NCI-H524 treated with DMSO at 0.1 percent for 48 hours (cell line): Measurements from ENCODE around the gene JMJD1C.
"Not testable (repeated sequence)": the region's sequence is repeated elsewhere in the genome, so short reads cannot be mapped to it uniquely, and the experiment has no call there.

Experiments
- DNase-seq: peaks from one replicate; lab custom pipeline; 2025; lab: John Stamatoyannopoulos, UW

The JMJD1C gene

DNA sequence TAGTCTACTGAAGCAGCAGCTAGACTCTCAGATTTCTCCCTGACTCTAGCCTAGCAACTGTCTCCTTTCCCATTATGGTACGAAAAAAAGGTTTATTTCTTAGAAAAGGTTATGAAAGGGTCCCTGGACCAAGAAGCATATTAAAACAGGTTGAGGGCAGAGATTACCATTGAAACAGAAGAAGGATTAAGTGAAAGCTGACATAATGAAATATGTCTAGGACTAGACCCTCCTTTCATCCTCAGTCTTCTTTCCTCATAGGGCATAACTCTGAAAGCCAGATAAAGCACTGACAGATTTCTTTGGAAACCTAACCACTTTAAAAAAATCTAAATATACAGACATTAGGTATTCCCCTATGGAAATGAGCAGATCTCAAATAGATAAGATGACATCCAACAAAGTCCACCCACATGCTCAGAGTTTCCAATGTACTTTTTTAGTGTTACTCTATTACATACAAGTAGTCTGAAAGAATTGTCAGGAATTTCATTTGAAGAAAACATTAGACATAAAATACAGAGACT, 58.6 kb downstream of the JMJD1C start:
- no peak for DNase-seq

DNA sequence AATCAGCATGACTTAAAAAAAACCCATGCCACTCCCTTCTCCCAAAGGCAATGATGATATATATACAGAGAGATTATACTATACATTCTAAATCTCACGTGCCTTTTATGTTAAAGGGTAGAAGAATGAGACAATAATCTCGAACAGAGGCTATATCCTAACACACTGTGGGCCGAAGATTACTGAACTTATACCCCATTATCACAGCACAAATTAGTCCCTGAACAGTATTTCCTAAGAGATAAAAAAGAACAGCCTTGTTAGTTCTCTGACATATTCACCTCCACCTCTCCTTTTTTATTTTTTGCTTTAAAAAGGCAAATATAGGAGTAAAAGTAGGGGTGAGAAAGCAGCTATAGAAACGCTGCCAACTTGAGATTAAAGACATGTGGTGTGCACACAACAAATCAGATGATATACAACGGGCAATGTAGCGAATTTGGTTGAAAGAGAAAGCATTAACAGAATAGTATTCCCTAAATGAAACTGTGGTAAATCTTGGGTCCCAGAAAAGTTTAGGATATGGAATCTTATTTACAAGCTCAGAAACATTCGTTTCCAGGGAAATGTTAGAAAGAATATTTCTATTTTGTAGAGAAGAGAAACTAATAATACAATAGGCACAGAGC, 69.5 kb downstream of the JMJD1C start:
- no peak for DNase-seq

DNA sequence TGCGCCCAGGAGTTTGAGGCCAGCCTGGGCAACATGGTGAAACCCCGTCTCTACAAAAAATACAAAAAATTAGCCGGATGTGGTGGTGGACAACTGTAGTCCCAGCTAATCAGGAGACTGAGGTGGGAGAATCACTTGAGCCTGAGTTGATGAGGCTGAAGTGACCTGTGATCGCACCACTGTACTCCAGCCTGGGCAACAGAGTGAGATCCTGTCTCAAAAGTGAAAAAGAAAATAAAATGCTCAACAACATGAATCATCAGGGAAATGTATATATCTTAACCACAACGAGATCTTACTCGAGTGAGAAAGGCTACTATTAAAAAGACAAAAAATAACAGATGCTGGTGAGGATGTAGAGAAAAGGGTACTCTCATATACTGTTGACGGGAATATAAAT, 72.7 kb downstream of the JMJD1C start:
- DNase-seq: no peak

DNA sequence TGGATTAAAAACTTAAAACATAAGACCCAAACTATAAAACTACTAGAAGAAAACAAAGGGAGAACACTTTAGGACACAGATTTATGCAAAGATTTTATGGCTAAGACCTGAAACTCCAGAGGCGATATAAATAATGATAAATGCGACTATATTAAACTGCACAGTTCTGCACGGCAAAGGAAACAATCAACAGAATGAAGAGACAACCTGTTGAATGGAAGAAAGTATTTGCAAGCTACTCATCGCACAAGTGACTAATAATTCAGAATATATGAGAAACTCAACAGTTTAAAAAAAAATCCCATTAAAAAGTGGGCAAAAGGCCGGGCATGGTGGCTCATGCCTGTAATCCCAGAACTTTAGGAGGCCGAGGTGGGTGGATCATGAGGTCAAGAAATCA, 73.6 kb downstream of the JMJD1C start:
- DNase-seq: no peak

DNA sequence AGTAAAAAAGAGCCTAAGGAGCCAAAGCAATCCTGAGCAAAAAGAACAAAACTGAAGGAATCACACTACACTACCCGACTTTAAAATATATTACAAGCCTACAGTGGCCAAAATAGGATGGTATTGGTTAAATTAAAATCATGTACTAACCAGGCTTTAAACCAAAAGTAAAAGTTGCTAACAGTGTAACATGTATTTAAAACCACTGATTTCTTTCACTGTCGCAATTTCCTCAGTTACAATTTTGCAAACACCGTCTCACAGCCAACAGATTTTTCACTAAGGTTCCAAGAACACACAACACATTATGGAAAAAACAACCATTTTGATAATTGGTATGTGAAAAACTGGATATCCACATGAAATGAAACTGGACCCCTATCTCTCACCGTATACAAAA, 74.0 kb downstream of the JMJD1C start:
- no peak for DNase-seq

DNA sequence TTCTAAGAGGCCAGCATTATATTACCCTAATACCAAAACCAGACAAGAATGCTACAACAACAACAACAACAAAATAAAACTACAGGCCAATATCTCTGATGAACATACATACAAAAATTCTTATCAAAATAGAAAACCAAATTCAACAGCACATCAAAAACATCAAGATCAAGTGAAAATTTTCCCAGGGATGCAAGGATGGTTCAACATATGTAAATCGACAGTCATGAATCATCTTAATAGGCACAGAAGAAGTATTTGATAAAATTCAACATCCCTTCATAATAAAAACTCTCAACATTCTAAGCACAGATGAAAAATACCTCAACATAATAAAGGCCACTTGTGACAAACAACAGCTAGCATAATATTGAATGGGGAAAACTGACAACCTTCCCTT, 75.3 kb downstream of the JMJD1C start:
- DNase-seq: no peak

DNA sequence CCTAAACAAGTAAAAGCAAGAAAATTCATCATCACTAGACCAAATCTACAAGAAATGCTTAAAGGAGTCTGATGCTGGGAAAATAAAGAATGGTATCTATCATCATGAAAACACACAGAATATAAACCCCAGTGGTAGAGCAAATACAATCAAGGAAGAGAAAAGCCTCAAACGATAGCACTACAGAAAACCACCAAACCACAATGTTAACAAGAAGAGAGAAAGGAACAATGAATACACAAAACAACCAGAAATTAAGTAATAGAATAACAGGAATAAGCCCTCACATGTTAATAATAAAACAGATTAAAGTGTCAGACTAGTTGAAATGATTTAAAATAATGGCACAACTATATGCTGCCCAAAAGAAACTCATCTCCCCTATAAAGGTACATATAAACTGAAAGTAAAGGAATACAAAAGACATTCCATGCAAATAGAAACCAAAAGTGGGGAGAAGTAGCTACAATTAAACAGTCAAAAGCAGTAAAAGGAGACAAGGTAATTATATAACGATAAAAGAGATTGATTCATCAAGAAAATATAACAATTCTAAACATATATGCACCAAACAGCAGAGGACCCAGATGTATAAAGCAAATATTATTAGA, 77.3 kb downstream of the JMJD1C start:
- no peak for DNase-seq

DNA sequence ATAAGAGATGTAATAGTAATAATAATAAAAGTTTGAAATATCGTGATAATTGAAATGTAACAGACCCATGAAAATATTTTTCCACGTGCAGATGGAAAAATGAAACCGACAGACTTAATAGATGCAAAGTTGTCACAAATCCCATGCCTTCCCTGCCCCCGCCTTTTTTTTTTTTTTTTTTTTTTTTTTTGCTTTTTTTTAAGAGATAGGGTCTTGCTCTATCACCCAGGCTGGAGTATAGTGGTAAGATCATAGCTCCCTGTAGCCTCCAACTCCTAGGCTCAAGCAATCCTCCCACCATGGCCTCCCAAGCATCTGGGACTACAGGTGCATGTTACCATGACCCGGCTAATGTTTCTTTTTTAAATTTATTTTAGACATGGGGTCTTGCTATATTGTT, 80.5 kb downstream of the JMJD1C start:
- no peak for DNase-seq

DNA sequence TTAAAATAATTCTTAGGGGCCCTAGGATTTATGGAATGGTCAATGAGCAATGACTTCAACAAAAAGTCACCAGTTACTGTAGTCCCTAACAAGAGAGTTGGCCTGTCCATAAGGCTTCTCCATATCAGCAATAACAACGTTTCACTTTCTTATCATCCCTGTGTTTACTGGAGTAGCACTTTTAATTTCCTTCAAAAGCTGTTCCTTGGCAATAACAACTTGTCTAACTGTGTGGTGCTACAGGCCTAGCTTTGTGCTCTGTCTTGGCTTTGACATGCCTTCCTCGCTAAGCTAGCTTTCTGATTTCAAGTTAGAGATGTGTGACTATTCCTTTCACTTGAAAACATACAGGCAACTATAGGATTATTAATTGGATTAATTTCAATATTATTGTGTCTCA, 81.1 kb downstream of the JMJD1C start:
- DNase-seq: no peak

DNA sequence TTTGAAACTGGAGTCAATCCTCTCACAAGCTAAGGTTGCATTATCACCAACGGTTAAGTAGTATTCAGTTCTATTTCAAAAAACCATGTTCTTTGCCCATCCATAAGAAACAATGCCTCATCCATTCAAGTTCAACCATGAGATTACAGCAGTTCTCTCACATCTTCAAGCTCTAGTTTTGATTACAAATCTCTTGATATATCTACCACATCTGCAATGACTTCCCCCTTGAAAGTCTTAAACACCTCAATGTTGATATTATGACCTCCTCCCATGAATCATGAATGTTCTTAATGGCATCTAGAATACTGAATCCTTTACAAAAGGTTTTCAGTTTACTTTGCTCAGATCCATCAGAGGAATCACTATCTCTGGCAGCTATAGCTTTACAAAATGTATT, 81.8 kb downstream of the JMJD1C start:
- DNase-seq: no peak

DNA sequence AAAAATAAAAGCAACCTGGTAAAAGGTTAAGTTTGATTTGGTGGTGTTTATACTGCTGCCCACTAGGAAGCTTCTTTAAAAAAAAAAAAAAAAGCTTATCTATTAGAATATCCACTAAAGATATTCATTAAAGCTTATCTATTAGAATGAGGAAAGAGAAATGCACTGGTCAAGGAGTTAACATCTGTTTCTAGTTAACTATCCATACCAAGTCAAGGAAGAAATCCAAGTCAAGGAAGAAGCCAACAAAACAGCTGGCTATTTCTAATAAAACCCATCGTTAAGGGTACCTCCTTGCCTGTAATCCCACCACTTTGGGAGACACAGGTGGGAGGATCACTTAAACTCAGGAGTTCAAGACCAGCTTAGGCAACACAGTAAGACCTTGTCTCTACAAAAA, 82.6 kb downstream of the JMJD1C start:
- no peak for DNase-seq

DNA sequence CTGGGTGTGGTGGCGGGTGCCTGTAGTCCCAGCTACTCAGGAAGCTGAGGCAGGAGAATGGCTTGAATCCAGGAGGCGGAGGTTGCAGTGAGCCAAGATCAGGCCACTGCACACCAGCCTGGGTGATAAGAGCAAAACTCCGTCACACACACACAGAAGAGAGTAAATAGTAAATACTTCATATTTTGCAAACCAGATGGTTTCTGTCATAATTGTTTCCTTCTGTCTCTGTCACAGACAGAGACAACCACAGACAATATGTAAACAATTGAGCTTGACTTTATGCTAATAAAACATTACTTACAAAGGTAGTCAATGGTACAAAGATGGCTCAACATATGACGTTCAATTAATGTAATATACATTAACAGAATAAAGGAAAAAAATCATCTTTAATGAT, 83.7 kb downstream of the JMJD1C start:
- no peak for DNase-seq

DNA sequence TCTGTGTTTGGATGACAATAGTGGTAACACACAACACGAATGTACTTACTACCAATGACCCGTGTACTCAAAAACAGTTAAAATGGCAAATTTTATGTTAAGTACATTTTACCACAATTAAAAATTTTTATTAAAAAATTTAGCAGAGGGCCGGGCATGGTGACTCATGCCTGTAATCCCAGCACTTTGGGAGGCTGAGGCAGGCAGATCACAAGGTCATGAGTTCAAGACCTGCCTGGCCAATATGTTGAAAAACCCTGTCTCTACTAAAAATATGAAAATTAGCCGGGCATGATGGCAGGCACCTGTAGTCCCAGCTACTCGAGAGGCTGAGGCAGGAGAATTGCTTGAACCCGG, 88.5 kb downstream of the JMJD1C start:
- not testable (repeated sequence) for DNase-seq

DNA sequence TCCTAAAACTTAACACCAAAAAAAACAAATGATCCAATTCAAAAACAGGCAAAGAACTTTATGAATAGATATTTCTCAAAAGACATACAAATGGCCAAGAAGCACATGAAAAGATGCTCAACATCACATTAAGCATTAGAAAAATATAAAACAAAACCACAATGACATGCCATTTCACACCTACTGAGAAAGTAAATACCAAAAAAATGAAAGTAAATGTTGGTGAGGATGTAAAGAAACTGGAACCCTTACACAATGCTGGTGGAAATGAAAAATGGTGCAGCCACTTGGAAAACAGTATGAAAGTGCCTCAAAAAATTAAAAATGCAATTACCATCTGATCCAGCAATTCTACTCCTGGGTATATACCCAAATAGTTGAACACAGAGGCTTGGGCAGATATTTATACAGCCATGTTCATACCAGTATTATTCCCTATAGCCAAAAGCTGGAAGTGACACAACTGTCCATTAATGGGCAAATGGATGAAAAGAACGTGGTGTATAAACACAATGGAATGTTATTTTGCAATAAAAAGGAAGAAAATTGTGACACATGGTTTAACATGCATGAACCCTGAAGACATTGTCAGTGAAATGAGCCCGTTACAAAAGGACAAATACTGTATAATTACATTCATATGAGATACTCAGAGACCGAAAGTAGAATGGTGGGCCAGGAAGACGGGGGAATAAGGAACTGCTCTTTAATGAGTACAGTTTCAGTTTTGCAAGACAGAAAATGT, 89.0 kb downstream of the JMJD1C start:
- no peak for DNase-seq

DNA sequence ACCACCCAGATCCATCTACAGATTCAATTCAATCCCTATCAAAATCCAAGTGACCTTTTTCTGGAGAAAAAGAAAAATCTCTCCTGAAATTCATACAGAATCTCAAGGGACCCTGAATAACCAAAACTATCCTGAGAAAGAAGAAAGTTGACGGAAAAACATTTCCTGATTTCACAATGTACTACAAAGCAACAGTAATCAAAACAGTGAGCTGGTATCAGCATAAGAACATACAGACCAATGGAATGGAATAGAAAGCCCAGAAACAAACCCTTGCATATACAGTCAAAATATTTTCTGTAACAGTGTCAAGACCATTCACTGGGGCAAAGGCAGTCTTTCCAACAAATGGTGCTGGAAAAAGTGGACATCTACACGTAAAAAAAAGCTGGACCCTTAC, 89.9 kb downstream of the JMJD1C start:
- DNase-seq: no peak

DNA sequence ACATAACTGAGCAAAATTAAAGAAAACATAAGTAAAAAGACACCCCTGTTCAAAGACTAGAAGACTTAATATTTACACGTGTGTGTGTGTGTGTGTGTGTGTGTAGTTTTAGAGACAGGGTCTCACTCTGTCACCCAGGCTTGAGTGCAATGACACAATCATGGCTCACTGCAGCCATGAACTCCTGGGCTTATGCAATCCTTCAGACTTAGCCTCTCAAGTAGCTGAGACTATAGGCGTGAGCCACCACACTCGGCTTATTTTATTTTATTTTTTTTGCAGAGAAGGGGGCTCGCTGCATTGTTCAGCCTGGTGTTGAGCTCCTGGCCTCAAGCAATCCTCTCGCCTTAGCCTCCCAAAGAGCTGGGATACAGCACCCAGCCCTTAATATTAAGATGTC, 90.3 kb downstream of the JMJD1C start:
- DNase-seq: no peak

DNA sequence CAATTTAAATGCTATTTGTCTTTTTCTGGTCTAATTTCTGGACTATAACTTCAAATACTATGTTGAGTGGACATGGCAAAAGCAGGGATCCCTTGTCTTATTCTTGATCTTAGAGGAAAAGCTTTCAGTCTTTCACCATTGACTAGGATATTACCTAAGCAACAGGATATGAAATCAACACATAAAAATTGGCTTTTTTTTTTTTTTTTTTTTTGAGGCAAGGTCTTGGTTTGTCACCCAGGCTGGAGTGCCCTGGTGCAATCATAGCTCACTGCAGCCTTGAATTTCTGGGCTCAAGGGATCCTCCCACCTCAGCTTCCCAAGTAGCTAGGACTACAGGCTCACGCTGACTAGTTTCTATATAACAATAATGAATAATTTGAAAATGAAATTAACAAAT, 90.8 kb downstream of the JMJD1C start:
- DNase-seq: no peak

DNA sequence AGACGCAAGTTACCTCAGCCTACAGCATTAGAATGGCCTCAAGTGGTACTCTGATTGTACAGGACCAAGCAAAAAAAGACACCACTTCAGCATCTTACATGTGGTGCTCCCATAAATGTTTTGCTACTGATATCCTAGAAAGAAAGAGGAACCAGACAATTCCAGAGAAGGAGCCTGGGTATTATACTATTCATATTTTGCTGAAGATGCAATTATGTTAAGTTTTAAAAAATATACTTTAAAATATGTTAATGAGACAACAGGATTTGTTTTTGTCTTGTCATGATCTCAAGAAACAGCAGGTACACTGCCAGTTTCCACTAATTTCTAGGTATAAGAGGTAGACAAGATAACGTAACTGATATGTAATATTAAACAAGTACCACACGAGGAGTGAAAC, 92.6 kb downstream of the JMJD1C start:
- no peak for DNase-seq

DNA sequence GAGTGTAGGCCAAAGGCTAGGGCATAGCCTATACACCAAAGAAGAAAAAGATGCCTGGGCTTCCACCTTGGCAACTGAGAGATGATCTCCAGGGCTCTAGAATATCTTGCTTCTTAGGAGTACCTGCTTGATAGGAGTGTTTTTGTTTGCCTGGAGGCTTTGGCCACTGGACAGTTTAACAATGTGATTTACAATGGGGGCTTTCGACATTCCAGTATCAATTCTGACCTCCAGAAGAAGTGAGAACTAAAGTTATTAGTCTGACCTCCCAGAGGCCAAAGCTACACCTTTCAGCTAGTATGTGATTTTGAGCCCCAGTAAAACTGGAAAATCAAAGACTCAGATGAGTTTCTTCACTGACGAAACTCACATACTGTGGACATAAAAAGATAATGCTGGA, 96.1 kb downstream of the JMJD1C start:
- DNase-seq: no peak

DNA sequence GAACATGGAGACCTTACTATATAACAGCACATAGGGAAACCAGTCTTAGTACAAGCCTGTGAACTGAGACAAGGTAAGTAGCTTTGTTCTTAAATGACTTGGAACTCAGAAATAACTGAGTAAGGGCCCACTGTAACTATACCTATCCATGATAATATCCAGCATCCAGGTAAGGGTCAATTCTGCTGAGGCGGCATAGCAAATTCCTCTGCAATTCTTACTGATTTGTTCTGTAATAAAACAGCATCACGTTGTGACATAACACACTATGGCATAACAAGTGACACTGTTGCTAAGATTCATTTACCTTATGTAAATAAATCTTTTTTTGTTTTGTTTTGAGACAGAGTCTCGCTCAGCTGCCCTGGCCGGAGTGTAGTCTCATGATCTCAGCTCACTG, 97.4 kb downstream of the JMJD1C start:
- no peak for DNase-seq

DNA sequence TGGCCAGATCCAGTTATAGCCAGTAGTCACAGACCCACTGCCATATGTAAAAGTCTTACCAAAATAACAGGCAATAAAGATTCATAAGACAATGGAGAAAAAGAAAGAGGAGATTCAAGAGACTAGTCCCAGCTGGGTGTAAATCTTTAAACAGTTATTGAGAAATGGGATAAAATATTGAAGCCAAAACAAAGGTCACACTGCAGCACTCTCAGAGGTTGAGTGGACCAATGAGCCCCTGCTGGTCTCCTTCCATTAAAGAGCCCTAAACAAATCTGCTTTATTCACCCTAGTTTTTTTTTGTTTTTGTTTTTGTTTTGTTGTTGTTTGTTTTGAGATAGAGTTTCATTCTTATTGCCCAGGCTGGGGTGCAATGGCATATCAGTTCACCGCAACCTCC, 98.8 kb downstream of the JMJD1C start:
- no peak for DNase-seq

DNA sequence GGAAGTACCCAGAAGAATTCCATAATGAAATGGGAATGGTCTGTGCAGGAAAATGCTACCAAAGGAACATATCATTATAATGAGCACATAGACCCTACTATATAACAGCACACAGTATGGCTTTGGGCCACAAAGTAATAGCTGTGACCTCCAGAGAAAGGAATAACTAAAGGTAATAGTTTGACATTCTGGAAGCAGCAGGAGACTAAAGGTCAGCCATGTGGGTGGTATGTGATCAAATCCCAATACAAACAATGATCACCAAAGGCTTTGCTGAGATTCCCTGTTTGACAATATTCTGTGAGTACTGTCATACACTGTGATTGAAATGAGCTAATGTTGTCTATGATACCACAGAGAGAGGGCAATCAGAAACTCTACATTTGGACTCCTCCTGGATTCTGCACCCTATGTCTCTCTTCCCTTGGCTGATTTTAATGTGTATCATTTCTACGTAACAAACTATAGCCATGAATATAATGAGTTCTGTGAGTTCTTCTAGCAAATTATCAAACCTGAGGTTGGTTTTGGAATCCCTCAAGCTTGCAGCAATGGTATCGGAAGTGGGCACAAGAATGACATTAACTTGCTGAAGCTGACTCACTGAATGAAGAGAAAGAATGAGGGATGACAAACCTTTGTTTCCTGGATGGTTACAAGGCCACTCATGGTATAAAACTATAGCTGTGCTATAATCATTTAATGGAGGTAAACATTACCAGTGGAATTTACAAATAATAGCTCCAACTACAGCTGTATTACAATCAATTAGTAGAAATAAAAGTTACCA, 99.6 kb downstream of the JMJD1C start:
- no peak for DNase-seq

DNA sequence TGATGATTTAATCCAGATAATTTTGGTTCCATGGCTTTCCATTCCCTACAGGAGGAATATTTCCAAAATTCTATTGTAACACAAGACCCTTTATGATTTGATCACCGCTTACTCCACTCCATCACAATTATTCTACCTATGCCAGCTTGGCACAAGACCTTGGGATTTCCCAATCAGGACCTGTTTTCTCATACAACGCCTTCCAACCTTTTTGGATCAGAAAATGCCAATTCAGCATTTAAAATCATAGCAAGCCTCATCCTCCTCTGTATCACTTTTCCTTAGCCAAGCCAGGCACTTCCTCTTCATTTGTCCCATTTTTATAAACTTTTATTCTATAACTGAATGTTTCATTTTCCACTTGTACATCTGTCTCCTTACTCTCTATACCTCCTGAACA, 100.9 kb downstream of the JMJD1C start:
- no peak for DNase-seq
